MCF 10A (cell line): ENCODE measurements around the gene CAPZB. TPM values are rescaled to one million over a fixed set of nuclear protein-coding genes. Genes with fewer than 3 reads are reported as not detected.

Experiments used
- BruUV-seq: library from RNA; stranded (reverse); fragments of 400-500 nt; replicated peaks from 2 replicates; lab custom pipeline; 2021; lab: Mats Ljungman, UMichigan
- CTCF ChIA-PET: fragments of 300-600 bp; sonication (Branson Sonifier 250); formaldehyde crosslinking; extraction: SDS; loops from one replicate; lab custom pipeline; 2021; ENCODE audit warnings: antibody characterized with exemption, inconsistent platforms; lab: Yijun Ruan, JAX
- POLR2A ChIA-PET: fragments of 300-600, 350-650 bp; sonication (Branson Sonifier 250); formaldehyde crosslinking; extraction: SDS; loops from one replicate; lab custom pipeline; 2020; ENCODE audit warnings: antibody characterized with exemption, inconsistent platforms; lab: Yijun Ruan, JAX
- DNase-seq: peaks from one replicate; pipeline ENCODE4 v3.0.0-alpha.2; 2018; ENCODE audit not compliant: unreplicated experiment
- H3K27ac Mint-ChIP-seq: one replicate; pipeline ENCODE4 v1.8.0; 2022; ENCODE audit warnings: mild to moderate bottlenecking, low read depth, mixed read lengths; ENCODE audit not compliant: unreplicated experiment
- H3K27me3 Mint-ChIP-seq: one replicate; pipeline ENCODE4 v1.8.0; 2022; ENCODE audit warnings: mixed read lengths; ENCODE audit not compliant: insufficient read depth, unreplicated experiment
- H3K36me3 Mint-ChIP-seq: one replicate; pipeline ENCODE4 v1.8.0; 2022; ENCODE audit warnings: mild to moderate bottlenecking, moderate library complexity, mixed read lengths; ENCODE audit not compliant: insufficient read depth, unreplicated experiment
- H3K4me1 Mint-ChIP-seq: one replicate; pipeline ENCODE4 v1.8.0; 2022; ENCODE audit warnings: mixed read lengths; ENCODE audit not compliant: insufficient read depth, unreplicated experiment
- H3K4me3 Mint-ChIP-seq: one replicate; pipeline ENCODE4 v1.8.0; 2022; ENCODE audit warnings: mild to moderate bottlenecking, moderate library complexity, mixed read lengths; ENCODE audit not compliant: unreplicated experiment
- H3K9me3 Mint-ChIP-seq: one replicate; pipeline ENCODE4 v1.8.0; 2022; ENCODE audit warnings: mixed read lengths; ENCODE audit not compliant: unreplicated experiment
- CTCF ChIP-seq: fragments of 200-600 bp; IDR thresholded peaks from one replicate; pipeline ENCODE4 v1.8.0; 2022; ENCODE audit warnings: antibody characterized with exemption, mild to moderate bottlenecking; ENCODE audit not compliant: unreplicated experiment
- intact Hi-C: fragments of 100-400 bp; cut with micrococcal nuclease; formaldehyde crosslinking; loops from 2 replicates; pipeline ENCODE4 v1.14.1; 2022
- total RNA-seq: library from RNA; stranded (reverse); gene quantifications from 2 replicates; pipeline ENCODE4 v1.2.3, GENCODE V29; 2022

CAPZB gene
- total RNA-seq, 1 experiment from 2014 or later: 252 TPM

- DNase-seq: no peak
- Mint-ChIP-seq H3K4me3 (no peak overlapping the region), H3K4me1 (peaks cover 4% of the 10 kb centered on the region), H3K27ac (no peak overlapping the region), H3K27me3 (no peaks in the 10 kb centered on the region), H3K36me3 (peaks cover 27% of the 10 kb centered on the region), H3K9me3 (no peaks in the 10 kb centered on the region)
- CTCF ChIA-PET: interaction anchor here (0.6 to 1.1 kb wide), 2 partner anchors 136 to 396 kb away, joined by 3 to 4 read pairs; no protein-coding TSS in a partner anchor
- intact Hi-C loops: no loop called here
- POLR2A ChIA-PET: interaction anchor here (0.9 kb wide), 1 partner anchor 25 kb away, joined by 4 read pairs; the partner anchor contains the start of genes AKR7A2 and SLC66A1
- no TSS peak for BruUV-seq
- no peak for TF ChIP-seq CTCF
Observed at GRCh38 chr1:19336543-19336942, 148.8 kb downstream of the CAPZB start.

GRCh38 chr1:19333587-19334354, 151.6 kb downstream of the CAPZB start:
- Mint-ChIP-seq H3K27me3 (no peaks in the 10 kb centered on the region), H3K36me3 (peaks cover 25% of the 10 kb centered on the region), H3K9me3 (no peaks in the 10 kb centered on the region), H3K4me3 (no peak overlapping the region), H3K27ac (no peak overlapping the region), H3K4me1 (no peaks in the 10 kb centered on the region)
- ChIA-PET CTCF (interaction anchor here (0.7 to 1.2 kb wide), 2 partner anchors 8 to 13 kb away, joined by 3 to 8 read pairs; no protein-coding TSS in a partner anchor), POLR2A (no interaction called here)
- no peak for TF ChIP-seq CTCF
- intact Hi-C loops: no loop called here
- no TSS peak for BruUV-seq
- no peak for DNase-seq

- Mint-ChIP-seq H3K27me3 (no peaks in the 10 kb centered on the region), H3K4me3 (no peak overlapping the region), H3K9me3 (no peaks in the 10 kb centered on the region), H3K4me1 (no peaks in the 10 kb centered on the region), H3K27ac (no peak overlapping the region), H3K36me3 (peaks cover 33% of the 10 kb centered on the region)
- CTCF ChIA-PET: interaction anchor here (1.2 kb wide), 1 partner anchor 9 kb away, joined by 8 read pairs; no protein-coding TSS in a partner anchor
- BruUV-seq: no TSS peak
- TF ChIP-seq CTCF: no peak
- intact Hi-C loops: no loop called here
- no peak for DNase-seq
- POLR2A ChIA-PET: interaction anchor here (0.6 to 0.7 kb wide), 2 partner anchors 264 to 1763 kb away, joined by 3 read pairs; no protein-coding TSS in a partner anchor
Observed at GRCh38 chr1:19332832-19333231, 152.5 kb downstream of the CAPZB start.

GRCh38 chr1:19331262-19331878, 154.0 kb downstream of the CAPZB start:
- no peak for TF ChIP-seq CTCF
- Mint-ChIP-seq H3K9me3 (no peaks in the 10 kb centered on the region), H3K27me3 (no peaks in the 10 kb centered on the region), H3K4me3 (no peak overlapping the region), H3K36me3 (peaks cover 29% of the 10 kb centered on the region), H3K4me1 (no peaks in the 10 kb centered on the region), H3K27ac (no peak overlapping the region)
- ChIA-PET POLR2A (interaction anchor here (0.7 kb wide), 1 partner anchor 881 kb away, joined by 3 read pairs; no protein-coding TSS in a partner anchor), CTCF (interaction anchor here (3.5 kb wide), 1 partner anchor 10 kb away, joined by 17 read pairs; no protein-coding TSS in a partner anchor)
- intact Hi-C loops: no loop called here
- BruUV-seq: no TSS peak
- no peak for DNase-seq
